ENCODE data around the gene KIAA2012. TPM values are rescaled to one million over a fixed set of nuclear protein-coding genes. Genes with fewer than 3 reads are reported as not detected.

KIAA2012 gene
- total and polyA plus RNA-seq, 9 donors = 0.05 to 5.2 (median 0.27) TPM; not detected in 2

DNA sequence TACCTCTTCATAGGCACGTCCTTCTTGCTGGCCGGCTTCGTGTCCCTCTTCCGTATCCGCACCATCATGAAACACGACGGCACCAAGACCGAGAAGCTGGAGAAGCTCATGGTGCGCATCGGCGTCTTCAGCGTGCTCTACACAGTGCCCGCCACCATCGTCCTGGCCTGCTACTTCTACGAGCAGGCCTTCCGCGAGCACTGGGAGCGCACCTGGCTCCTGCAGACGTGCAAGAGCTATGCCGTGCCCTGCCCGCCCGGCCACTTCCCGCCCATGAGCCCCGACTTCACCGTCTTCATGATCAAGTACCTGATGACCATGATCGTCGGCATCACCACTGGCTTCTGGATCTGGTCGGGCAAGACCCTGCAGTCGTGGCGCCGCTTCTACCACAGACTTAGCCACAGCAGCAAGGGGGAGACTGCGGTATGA, 37.1 kb upstream of the KIAA2012 start:
- Histone ChIP-seq H3K4me1 (ENCODE audit: insufficient read depth) (peaks cover 18% of the 10 kb centered on the region), H3K27me3 (no peaks in the 10 kb centered on the region), H3K27ac (peak overlapping the region; percentile 10 to 95), H3K9me3 (no peaks in the 10 kb centered on the region), H3K36me3 (no peaks in the 10 kb centered on the region), H3K4me3 (peak overlapping the region; percentile 77)
- peak in 4 of 5 donors; percentile 37 to 59 (median 42) for DNase-seq
- WGBS, 3 donors = 30 to 49% (median 38%) methylated on average over 32 of the region's 32 CpGs
- TF ChIP-seq POLR2A (IDR thresholded peaks at IDR 0.05) (no peak), CTCF (IDR thresholded peaks at IDR 0.05) (no peak), EP300 (IDR thresholded peaks at IDR 0.05) (no peak)
- intact Hi-C loops (cut with DNase I) = loop anchor here (2.0 to 10.0 kb wide), 6 partner anchors 136 to 234 kb away; no protein-coding TSS in a partner anchor

DNA sequence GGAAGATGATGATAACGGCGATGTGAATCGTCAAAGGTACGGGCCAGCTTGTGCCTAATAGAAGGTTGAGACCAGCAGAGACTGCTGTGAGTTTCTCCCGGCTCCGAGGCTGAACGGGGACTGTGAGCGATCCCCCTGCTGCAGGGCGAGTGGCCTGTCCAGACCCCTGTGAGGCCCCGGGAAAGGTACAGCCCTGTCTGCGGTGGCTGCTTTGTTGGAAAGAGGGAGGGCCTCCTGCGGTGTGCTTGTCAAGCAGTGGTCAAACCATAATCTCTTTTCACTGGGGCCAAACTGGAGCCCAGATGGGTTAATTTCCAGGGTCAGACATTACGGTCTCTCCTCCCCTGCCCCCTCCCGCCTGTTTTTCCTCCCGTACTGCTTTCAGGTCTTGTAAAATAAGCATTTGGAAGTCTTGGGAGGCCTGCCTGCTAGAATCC, 36.4 kb upstream of the KIAA2012 start:
- 17 to 30% (median 20%) methylated on average over 15 of the region's 15 CpGs for WGBS, 3 donors
- Histone ChIP-seq H3K4me3 (peak overlapping the region; percentile 77), H3K4me1 (ENCODE audit: insufficient read depth) (peaks cover 18% of the 10 kb centered on the region), H3K9me3 (no peaks in the 10 kb centered on the region), H3K27me3 (no peaks in the 10 kb centered on the region), H3K36me3 (no peaks in the 10 kb centered on the region), H3K27ac (peak overlapping the region; percentile 27 to 56)
- DNase-seq = peak; percentile 28 to 55 (median 33)
- intact Hi-C loops (cut with DNase I) = loop anchor here (2.0 to 10.0 kb wide), 6 partner anchors 136 to 234 kb away; no protein-coding TSS in a partner anchor
- TF ChIP-seq POLR2A (IDR thresholded peaks at IDR 0.05) = no peak
- no peak for TF ChIP-seq CTCF (IDR thresholded peaks at IDR 0.05)
- no peak for TF ChIP-seq EP300 (IDR thresholded peaks at IDR 0.05)

DNA sequence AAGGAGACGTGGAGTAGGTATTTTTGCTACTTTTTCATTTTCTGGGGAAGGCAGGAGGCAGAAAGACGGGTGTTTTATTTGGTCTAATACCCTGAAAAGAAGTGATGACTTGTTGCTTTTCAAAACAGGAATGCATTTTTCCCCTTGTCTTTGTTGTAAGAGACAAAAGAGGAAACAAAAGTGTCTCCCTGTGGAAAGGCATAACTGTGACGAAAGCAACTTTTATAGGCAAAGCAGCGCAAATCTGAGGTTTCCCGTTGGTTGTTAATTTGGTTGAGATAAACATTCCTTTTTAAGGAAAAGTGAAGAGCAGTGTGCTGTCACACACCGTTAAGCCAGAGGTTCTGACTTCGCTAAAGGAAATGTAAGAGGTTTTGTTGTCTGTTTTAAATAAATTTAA, 36.0 kb upstream of the KIAA2012 start:
- peaks cover 18% of the 10 kb centered on the region for H3K4me1 ChIP-seq (ENCODE audit: insufficient read depth)
- H3K27ac ChIP-seq = peak overlapping the region; percentile 27 to 56
- no peaks in the 10 kb centered on the region for H3K27me3 ChIP-seq
- WGBS, 3 donors = 20 to 34% (median 25%) methylated on average over 7 of the region's 7 CpGs
- peak overlapping the region; percentile 77 for H3K4me3 ChIP-seq
- intact Hi-C loops (cut with DNase I) = loop anchor here (2.0 to 10.0 kb wide), 6 partner anchors 135 to 235 kb away; no protein-coding TSS in a partner anchor
- no peaks in the 10 kb centered on the region for H3K36me3 ChIP-seq
- no peaks in the 10 kb centered on the region for H3K9me3 ChIP-seq
- DNase-seq = no peak
- TF ChIP-seq CTCF (IDR thresholded peaks at IDR 0.05) = no peak
- no peak for TF ChIP-seq POLR2A (IDR thresholded peaks at IDR 0.05)
- TF ChIP-seq EP300 (IDR thresholded peaks at IDR 0.05) = no peak

- Histone ChIP-seq H3K9me3 (no peaks in the 10 kb centered on the region), H3K4me3 (peak overlapping the region; percentile 14), H3K4me1 (ENCODE audit: insufficient read depth) (peaks cover 18% of the 10 kb centered on the region), H3K36me3 (no peaks in the 10 kb centered on the region), H3K27ac (peak overlapping the region in 1 of 2 donors; percentile 22), H3K27me3 (no peaks in the 10 kb centered on the region)
- intact Hi-C loops (cut with DNase I) = loop anchor here (5.0 to 10.0 kb wide), 5 partner anchors 134 to 236 kb away; no protein-coding TSS in a partner anchor
- WGBS, 3 donors = 31 to 42% (median 38%) methylated on average over 4 of the region's 4 CpGs
- no peak for TF ChIP-seq CTCF (IDR thresholded peaks at IDR 0.05)
- TF ChIP-seq EP300 (IDR thresholded peaks at IDR 0.05) = no peak
- TF ChIP-seq POLR2A (IDR thresholded peaks at IDR 0.05) = no peak
- DNase-seq = peak in 3 of 5 donors; percentile 19 to 28 (median 27)
Observed at GRCh38 chr2:202038471-202039277, 34.4 kb upstream of the KIAA2012 start.
